Adrenal gland (tissue), 5 donors: Measurements from ENCODE around the gene MAD1L1.

Source experiments
- POLR2A ChIP-seq, 2 donors: fragments of 450-650 bp; IDR thresholded peaks; one replicate each; pipeline ENCODE4 v1.6.1; 2017; ENCODE audit warnings: antibody characterized with exemption in 2 of 2, mild to moderate bottlenecking in 2 of 2, moderate library complexity in 1 of 2
- TF ChIP-seq, protein P1 (sequence below), 6 experiments: fragments of 450-650 bp in 4 of 6; fragments of 200-600 bp in 2 of 6; sonication (generic) in 1 of 6; IDR thresholded peaks; 1 replicate in 5 of 6; 2 replicates in 1 of 6; pipeline versions ENCODE4 v1.5.1 to v1.8.0; 2016 to 2021; ENCODE audit warnings: antibody characterized with exemption in 6 of 6, mild to moderate bottlenecking in 2 of 6, moderate library complexity in 1 of 6
- donor health status: DM: no; HTN: no; CAD: no.

- TF ChIP-seq, protein P1, sequence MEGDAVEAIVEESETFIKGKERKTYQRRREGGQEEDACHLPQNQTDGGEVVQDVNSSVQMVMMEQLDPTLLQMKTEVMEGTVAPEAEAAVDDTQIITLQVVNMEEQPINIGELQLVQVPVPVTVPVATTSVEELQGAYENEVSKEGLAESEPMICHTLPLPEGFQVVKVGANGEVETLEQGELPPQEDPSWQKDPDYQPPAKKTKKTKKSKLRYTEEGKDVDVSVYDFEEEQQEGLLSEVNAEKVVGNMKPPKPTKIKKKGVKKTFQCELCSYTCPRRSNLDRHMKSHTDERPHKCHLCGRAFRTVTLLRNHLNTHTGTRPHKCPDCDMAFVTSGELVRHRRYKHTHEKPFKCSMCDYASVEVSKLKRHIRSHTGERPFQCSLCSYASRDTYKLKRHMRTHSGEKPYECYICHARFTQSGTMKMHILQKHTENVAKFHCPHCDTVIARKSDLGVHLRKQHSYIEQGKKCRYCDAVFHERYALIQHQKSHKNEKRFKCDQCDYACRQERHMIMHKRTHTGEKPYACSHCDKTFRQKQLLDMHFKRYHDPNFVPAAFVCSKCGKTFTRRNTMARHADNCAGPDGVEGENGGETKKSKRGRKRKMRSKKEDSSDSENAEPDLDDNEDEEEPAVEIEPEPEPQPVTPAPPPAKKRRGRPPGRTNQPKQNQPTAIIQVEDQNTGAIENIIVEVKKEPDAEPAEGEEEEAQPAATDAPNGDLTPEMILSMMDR (IDR thresholded peaks at IDR 0.05): no peak
- TF ChIP-seq POLR2A (IDR thresholded peaks at IDR 0.05): no peak
Observed at GRCh38 chr7:1894313-1894900, 338.3 kb downstream of the MAD1L1 start.
